Pancreas (tissue), 10 donors: Measurements from ENCODE around the gene GSTP1. TPM values are rescaled to one million over a fixed set of nuclear protein-coding genes. Genes with fewer than 3 reads are reported as not detected.

Experiments used
- ATAC-seq, 4 donors: fragments of 200-7000 bp; cut with Tn5 transposase; one replicate each; pipeline versions ENCODE4 v1.8.0 to v1.9.1; 2020; ENCODE audit warnings: mild to moderate bottlenecking in 4 of 4, moderate library complexity in 4 of 4
- DNase-seq, 6 donors: peaks; one replicate each; pipeline ENCODE4 v3.0.0-alpha.2; 2020
- FAIRE-seq: peaks from 2 replicates; lab custom pipeline; 2012; peaks lifted over from hg19 to GRCh38; lab: Jason Lieb, UNC
- H3K27ac ChIP-seq, 4 donors: fragments of 200-600 bp; sonication (generic); 1 replicate in 3 of 4; 2 replicates in 1 of 4; pipeline versions ENCODE4 v1.5.0 to v1.8.0; 2020
- H3K27me3 ChIP-seq, 4 donors: fragments of 200-600 bp; one replicate each; pipeline ENCODE4 v1.8.0; 2021
- H3K36me3 ChIP-seq, 3 donors: fragments of 200-600 bp; sonication (generic) in 1 of 3; one replicate each; pipeline versions ENCODE4 v1.5.0 to v1.8.0; 2020 to 2021
- H3K4me1 ChIP-seq, 3 donors: fragments of 200-600 bp; one replicate each; pipeline ENCODE4 v1.8.0; 2021
- H3K4me3 ChIP-seq, 4 donors: fragments of 200-600 bp; sonication (generic) in 2 of 4; one replicate each; pipeline versions ENCODE4 v1.5.0 to v1.8.0; 2020 to 2021
- H3K9me3 ChIP-seq, 4 donors: fragments of 200-600 bp; one replicate each; pipeline ENCODE4 v1.8.0; 2021
- WGBS, 2 donors: extraction: QIAGEN DNeasy Blood & Tissue Kit; methylation state at CpG; one replicate each; pipeline ENCODE4 v1.1.7; 2013; 5-methylcytosine and 5-hydroxymethylcytosine counted together
- intact Hi-C, 3 donors: fragments of 100-400 bp; cut with DNase I; formaldehyde crosslinking; loops; one replicate each; pipeline versions ENCODE4 v1.11.1 to v1.14.2; 2022
- polyA plus RNA-seq, 2 donors: library from polyadenylated mRNA; stranded (reverse); fragments of 200-250 nt; gene quantifications; one replicate each; pipeline ENCODE4 v1.2.3, GENCODE V29; 2013
- total RNA-seq, 6 donors: library from RNA; stranded (reverse); fragmentation: NEBNext Ultra II Directional in 4 of 6; extraction: Animal tissue kit (Norgen Biotek cat#: 25700) in 4 of 6; gene quantifications; one replicate each; pipeline versions ENCODE4 v1.2.1 to v1.2.4, GENCODE V29; 2021 to 2023
- TF ChIP-seq, protein P1 (sequence below), 4 donors: fragments of 200-600 bp; sonication (generic) in 3 of 4; IDR thresholded peaks; one replicate each; pipeline versions ENCODE4 v1.5.0 to v1.8.0; 2021; ENCODE audit warnings: antibody characterized with exemption in 4 of 4
- donor health status: healthy with polysubstance abuse.
- donor health status: DM: no; HTN: no; CAD: no; lungs with moderate emphysema.
- donor health status: DM: no; HTN: no; CAD: no.
- donor health status: control.
- donor health status: control.
- donor health status: Bipolar disorder and iron deficiency.
- donor health status: DM: yes; HTN: yes; CAD: no.
- donor health status: DM: no; HTN: no; CAD: no.
- donor health status: DM: no; HTN: no; CAD: no.
- donor health status: DM: yes; HTN: yes; CAD: no.

GSTP1 gene
- total and polyA plus RNA-seq, 8 donors = 169 to 350 (median 240) TPM

DNA sequence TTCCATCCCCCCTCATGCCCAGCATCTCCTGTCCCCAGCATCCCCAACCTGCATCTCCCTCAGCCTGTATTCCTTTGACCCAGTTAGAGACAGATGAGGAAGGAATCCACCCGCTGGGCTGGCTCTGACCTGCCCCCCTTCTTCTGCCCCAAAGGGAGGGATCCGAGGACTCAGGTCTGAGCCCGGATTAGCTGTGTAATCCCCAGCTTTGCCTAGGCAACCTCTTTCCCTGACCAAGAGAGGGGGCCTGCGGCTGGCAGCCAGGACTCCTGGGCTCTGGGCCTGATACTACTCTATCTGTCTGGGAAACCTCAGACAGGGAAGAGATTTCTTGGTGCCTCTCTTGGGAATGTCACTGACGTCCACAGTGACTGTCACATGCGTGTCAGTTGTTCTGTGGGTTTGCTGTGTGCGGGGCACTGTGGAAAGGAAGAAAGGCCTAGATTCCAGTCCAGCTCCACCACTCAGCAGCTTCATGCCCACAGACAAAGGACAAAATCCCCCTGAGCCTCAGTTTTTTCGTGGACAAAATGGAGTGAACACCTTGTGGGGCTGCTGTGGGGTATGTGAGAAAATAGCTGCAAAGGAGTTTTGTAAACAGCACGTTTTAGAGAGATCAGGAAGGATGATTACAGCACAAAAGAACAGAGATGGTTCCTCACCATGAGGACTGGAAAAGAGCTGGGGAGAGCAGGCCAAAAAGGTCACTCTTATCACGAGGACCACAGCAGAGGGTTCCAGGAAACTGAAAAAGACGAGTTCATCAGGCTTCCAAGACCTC lies 21.8 kb downstream of the GSTP1 start:
- intact Hi-C loops = loop anchor here in 1 of 3 donors (5.0 kb wide), 1 partner anchor 33 kb away; no protein-coding TSS in a partner anchor
- Histone ChIP-seq H3K4me3 (no peak overlapping the region), H3K9me3 (no peaks in the 10 kb centered on the region), H3K4me1 (peaks cover 0 to 10% (median 0%) of the 10 kb centered on the region in 3 donors), H3K27me3 (no peaks in the 10 kb centered on the region), H3K36me3 (peaks cover 5 to 13% (median 5%) of the 10 kb centered on the region in 3 donors), H3K27ac (no peak overlapping the region)
- DNase-seq (no peak), ATAC-seq (no peak), FAIRE-seq (no peak)
- 62 to 74% methylated on average over 11 of the region's 11 CpGs for WGBS, 2 donors
- TF ChIP-seq, protein P1, sequence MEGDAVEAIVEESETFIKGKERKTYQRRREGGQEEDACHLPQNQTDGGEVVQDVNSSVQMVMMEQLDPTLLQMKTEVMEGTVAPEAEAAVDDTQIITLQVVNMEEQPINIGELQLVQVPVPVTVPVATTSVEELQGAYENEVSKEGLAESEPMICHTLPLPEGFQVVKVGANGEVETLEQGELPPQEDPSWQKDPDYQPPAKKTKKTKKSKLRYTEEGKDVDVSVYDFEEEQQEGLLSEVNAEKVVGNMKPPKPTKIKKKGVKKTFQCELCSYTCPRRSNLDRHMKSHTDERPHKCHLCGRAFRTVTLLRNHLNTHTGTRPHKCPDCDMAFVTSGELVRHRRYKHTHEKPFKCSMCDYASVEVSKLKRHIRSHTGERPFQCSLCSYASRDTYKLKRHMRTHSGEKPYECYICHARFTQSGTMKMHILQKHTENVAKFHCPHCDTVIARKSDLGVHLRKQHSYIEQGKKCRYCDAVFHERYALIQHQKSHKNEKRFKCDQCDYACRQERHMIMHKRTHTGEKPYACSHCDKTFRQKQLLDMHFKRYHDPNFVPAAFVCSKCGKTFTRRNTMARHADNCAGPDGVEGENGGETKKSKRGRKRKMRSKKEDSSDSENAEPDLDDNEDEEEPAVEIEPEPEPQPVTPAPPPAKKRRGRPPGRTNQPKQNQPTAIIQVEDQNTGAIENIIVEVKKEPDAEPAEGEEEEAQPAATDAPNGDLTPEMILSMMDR (IDR thresholded peaks at IDR 0.05) = no peak

DNA sequence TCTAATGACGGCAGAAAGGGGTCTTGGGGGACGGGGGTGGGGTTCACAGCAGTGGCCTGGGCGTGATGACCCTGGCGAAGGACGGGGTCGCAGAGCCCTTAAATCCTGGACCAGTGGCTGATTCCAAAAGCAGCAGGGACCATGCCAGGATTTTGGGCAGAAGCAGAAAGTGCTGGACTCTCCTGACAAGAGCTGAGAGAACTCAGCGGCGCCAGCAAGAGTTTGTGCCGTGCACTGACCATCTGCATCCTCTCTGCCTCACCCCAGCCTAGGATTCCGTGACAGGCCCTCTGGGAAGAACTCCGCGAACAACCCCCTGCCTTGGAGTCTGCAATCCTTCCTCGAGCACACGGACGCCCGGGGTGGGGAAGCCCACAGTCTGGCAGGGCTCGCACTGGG lies 22.5 kb downstream of the GSTP1 start:
- TF ChIP-seq, protein P1 (IDR thresholded peaks at IDR 0.05) = no peak
- Histone ChIP-seq H3K27ac (peak overlapping the region; percentile 28 to 65 (median 38)), H3K9me3 (no peaks in the 10 kb centered on the region), H3K4me1 (peaks cover 0 to 10% (median 0%) of the 10 kb centered on the region in 3 donors), H3K4me3 (peak overlapping the region; percentile 90 to 99 (median 98)), H3K27me3 (no peaks in the 10 kb centered on the region), H3K36me3 (peaks cover 5 to 18% (median 11%) of the 10 kb centered on the region in 3 donors)
- FAIRE-seq (no peak), DNase-seq (peak in 4 of 6 donors; percentile 21 to 66 (median 42)), ATAC-seq (peak in 1 of 4 donors; percentile 14)
- WGBS, 2 donors = 27 to 31% methylated on average over 17 of the region's 17 CpGs
- intact Hi-C loops = loop anchor here in 1 of 3 donors (5.0 kb wide), 1 partner anchor 34 kb away; no protein-coding TSS in a partner anchor

DNA sequence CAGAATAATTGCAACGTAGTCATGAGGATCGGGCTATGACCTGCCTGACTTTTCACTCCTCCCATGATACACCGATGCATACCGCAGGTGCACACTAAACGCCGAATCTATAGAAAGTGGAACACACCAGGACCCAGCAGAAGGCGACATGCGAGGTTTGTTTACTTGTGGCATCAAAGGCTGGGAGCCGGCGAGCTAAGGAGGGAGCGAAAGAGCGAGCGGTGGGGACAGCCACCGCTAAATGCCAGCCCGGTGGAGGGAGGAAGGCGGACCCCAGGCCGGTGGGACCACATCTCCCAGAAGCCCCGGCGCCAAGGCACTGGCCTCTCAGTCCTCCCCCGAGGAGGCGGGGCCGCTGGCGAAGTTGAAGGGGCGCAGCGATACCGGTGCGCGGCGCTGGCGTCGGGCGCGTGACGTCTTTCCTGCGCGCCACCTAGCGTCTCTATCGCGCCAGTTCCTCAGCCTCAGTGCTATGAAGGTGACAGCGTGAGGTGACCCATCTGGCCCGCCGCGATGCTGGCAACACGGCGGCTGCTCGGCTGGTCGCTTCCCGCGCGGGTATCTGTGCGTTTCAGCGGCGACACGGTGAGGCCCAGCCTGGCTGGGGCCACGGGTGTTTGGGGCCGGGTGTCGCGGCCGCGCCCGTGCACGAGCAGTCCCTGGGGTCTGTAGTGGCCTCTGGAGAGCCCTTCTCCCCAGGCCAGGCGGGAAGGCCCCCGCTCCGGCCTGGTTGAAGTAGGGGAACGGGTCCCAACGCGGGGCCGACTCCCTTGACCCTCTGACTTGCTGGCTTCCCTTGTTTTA lies 23.1 kb downstream of the GSTP1 start, which contains the start of gene NDUFV1:
TSS of gene NDUFV1 (plus strand) at position 445 of the 804 bp plus-strand sequence. CDS start at position 514, 69 bp downstream.
- 0% methylated on average over 64 to 69 of the region's 69 CpGs for WGBS, 2 donors
- Histone ChIP-seq H3K4me1 (peaks cover 0 to 10% (median 0%) of the 10 kb centered on the region in 3 donors), H3K4me3 (peak within 1 kb of the TSS; percentile 90 to 99 (median 98)), H3K27ac (peak within 1 kb of the TSS; percentile 28 to 65 (median 54)), H3K27me3 (no peaks in the 10 kb centered on the region), H3K9me3 (no peaks in the 10 kb centered on the region), H3K36me3 (peaks cover 5 to 21% (median 15%) of the 10 kb centered on the region in 3 donors)
- DNase-seq (peak; percentile 96 to 99 (median 98)), ATAC-seq (peak; percentile 99), FAIRE-seq (peak; percentile 20)
- TF ChIP-seq, protein P1 (IDR thresholded peaks at IDR 0.05) = peak; percentile 38 to 71 (median 60)
- intact Hi-C loops = loop anchor here in 1 of 3 donors (5.0 kb wide), 1 partner anchor 34 kb away; no protein-coding TSS in a partner anchor

DNA sequence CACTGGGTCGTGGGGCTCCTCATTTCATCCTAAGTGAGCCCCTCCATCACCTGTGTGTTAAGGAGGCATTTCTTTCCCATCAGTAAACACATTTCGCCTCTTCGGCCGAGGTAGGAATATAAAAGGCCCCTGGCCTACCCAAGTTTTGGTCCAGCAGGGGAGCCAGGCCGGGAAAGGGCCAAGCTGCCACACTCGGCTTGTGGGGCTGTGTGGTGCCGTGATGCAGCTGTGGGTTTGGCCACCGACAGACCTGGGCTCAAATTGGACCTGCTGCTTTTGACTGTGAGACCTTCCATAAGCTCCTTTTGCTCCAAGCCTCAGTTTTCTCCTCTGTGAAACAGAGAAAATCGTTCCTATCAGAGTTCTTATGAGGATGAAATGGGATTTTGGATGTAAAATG lies 23.9 kb downstream of the GSTP1 start:
- Histone ChIP-seq H3K9me3 (no peaks in the 10 kb centered on the region), H3K4me1 (peaks cover 0 to 10% (median 0%) of the 10 kb centered on the region in 3 donors), H3K4me3 (peak overlapping the region; percentile 90 to 99 (median 98)), H3K36me3 (peaks cover 5 to 26% (median 15%) of the 10 kb centered on the region in 3 donors), H3K27me3 (no peaks in the 10 kb centered on the region), H3K27ac (no peak overlapping the region)
- TF ChIP-seq, protein P1 (IDR thresholded peaks at IDR 0.05) = no peak
- WGBS, 2 donors = 23 to 25% methylated on average over 9 of the region's 9 CpGs
- no peak for FAIRE-seq
- DNase-seq = no peak
- intact Hi-C loops = loop anchor here in 1 of 3 donors (5.0 kb wide), 1 partner anchor 35 kb away; no protein-coding TSS in a partner anchor
- ATAC-seq = no peak
